GM12873 (cell line): ENCODE measurements around the gene SSH2.

Source experiments
- TF ChIP-seq, protein P1 (sequence below): IDR thresholded peaks from 2 replicates; pipeline ENCODE4 v1.5.1; 2012; ENCODE audit warnings: low read depth, mild to moderate bottlenecking, moderate library complexity, low read length, control low read depth; ENCODE audit not compliant: insufficient read depth; ENCODE audit errors: missing control alignments

Gene SSH2

DNA sequence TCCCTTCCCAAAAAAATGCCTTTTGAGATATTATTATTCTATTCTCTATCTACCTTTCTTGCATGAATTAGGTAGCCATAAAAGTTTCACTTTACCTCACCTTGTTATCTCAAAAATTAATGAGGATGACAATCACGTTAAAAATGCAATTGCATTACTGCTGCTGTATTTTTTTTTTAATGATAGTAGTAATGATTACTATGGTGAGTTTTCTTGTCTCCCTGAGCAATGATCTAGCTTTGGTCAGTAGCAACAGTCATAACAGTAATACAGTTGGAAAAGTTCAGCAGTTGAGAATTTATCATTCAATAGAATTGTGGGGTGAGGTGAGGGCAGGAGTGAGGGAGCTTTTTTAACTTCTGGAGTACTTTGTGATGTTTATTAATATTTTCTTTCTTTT, 11.3 kb upstream of the SSH2 start, which contains the start of gene EFCAB5:
Gene EFCAB5, plus strand, starts transcription at position 301 of the 400 bp plus-strand sequence. CDS start 163 bp downstream, outside the sequence.
- TF ChIP-seq, protein P1, sequence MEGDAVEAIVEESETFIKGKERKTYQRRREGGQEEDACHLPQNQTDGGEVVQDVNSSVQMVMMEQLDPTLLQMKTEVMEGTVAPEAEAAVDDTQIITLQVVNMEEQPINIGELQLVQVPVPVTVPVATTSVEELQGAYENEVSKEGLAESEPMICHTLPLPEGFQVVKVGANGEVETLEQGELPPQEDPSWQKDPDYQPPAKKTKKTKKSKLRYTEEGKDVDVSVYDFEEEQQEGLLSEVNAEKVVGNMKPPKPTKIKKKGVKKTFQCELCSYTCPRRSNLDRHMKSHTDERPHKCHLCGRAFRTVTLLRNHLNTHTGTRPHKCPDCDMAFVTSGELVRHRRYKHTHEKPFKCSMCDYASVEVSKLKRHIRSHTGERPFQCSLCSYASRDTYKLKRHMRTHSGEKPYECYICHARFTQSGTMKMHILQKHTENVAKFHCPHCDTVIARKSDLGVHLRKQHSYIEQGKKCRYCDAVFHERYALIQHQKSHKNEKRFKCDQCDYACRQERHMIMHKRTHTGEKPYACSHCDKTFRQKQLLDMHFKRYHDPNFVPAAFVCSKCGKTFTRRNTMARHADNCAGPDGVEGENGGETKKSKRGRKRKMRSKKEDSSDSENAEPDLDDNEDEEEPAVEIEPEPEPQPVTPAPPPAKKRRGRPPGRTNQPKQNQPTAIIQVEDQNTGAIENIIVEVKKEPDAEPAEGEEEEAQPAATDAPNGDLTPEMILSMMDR: no peak

DNA sequence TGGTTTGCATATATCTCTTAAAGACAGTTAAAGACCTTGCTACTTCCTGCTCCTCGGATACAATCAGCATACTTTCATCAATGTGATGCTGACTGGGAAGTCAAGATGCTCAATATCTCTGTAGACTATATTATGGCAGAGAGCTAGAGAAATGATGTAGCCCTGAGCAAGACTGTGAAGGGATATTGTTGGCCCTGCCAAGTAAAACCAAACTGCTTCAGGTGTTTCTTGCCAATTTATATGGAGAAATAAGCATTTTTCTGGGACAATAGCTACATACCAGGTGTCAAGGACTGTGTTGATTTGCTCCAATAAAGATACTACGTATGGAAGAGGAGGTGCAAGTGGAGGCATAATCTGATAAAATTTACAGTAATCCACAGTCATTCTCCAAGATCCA, 6.7 kb upstream of the SSH2 start:
- TF ChIP-seq, protein P1: no peak

DNA sequence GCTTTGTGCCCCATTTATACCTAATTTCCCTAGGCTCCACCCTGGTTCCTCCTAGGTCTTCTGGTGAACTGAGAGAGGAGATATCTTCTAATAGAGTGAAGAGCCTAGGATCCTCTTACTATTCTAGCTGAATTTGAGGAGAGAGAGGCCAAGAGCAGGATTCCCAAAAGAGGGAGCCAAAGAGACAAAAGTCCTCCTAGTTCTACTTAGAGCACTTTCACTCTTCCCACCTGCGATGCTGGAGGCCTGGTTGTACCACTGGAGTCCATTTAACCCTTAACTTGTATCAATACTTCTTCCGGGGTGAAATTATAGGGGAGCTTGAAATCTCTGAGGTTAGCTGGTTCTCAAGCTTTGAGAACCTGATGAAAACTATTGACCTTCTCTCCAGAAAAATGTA, 3.4 kb upstream of the SSH2 start:
- TF ChIP-seq, protein P1: no peak

DNA sequence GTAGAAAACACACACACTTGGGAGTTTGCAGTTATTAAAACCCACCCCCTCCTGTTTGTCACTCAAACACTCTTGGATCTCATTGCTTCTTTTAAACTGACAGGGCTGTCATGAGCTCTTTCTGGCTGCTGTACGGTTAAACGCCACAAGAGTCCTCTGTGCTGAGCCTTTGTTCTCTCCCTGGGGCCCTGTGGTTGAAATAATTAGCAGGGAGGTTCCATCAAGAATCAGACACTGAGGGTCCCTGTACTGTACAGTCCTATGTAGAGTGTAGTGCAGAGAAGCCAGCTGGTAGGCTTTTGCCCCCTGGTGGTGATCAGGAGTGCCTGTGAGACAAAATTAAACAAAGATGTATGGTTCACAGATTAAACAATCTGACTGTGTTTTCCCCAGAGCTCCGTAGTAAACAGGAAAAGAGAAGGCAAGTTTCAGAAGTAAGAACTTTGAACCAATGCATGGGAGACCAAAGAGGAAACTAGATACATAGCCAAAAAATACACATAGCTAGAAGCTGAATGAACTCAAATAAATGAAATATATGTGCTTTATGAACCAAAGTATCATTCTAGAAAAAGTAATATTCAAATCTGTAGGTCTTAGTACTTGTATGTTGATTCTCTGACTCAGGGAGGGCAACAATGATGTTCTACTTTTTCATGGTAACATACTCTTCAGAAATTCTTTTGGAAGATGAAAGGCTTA, 1.4 kb upstream of the SSH2 start:
- TF ChIP-seq, protein P1: peak; percentile 86

DNA sequence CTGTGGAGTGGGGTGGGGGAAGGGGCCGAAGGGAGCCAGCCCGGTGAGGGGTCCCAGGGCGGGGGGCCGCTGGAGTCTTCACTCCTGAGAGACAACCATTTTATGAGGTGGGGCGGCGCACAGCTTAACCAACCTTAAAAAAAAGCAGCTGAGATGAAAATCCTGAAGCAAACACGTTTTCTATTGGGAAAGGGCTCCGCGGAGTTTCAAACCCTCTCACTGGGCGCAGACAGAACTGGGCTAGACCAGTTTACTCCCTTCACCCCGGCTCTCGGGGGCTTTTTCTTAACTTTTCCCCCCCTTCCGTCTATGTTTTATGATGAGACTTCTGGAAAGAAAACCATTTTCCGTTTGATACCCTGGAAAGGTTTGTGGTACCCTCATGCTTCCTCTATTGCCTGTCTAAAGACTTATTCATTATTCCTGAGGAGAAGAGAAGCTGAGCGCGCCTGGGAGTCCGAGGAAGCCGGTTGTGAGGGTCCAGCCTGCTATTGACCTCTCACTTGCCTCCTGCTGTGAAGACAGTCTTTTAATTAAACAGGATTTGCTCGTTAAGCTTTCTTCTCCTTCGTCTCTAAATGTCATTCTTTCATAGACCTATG, 482 bp upstream of the SSH2 start:
- TF ChIP-seq, protein P1: no peak

DNA sequence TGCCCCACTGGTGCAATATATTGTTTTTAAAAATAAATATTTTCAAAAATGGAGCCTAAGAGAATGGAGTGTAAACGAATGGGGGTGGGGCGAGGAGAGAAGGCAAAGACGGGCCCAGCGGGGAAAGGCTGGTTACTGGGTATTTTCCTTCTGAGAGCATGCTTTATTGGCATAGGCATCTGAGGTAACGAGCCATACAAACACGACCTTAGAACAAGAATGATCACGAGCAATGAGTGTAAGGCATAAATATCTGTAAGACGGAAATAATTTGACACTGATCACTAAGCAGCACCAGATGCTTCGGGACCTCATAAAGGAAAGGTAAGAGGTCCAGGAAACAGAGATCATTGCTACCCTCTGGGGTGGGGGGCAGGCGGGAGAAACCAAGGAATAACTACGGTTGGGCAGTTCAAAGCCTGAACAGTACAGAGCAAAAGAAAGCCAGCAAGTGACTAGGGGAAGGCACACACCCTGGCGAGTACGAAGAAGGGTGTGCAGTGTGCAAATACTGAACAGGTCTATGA, 959 bp downstream of the SSH2 start:
- TF ChIP-seq, protein P1: no peak

DNA sequence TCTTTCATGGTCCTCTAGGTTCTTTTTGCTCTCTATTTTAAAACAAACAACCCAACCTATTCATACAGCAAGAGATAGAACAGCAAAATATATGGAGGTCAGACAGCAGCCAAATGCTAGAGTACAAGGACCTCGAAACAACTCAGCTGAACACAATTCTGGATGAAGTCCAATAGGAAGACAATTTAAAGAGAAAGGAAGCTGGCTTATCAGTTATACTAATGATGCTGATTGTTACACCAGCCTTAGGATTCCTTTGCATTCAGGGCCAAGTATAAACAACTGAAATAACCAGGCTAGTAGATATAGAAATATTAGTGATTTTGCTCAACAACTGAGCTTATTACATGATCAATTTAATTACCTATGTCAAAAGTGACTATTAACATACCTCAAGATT, 2.5 kb downstream of the SSH2 start:
- TF ChIP-seq, protein P1: no peak
